DOHH2 (cell line): ENCODE measurements around the gene PACRG.

Experiments used
- H3F3A ChIP-seq: fragments of 200-600 bp; sonication (generic), shearing (Covaris generic); 2 replicates; pipeline ENCODE4 v1.6.0; 2016; ENCODE audit warnings: antibody characterized with exemption, mild to moderate bottlenecking; ENCODE audit not compliant: control insufficient read depth, insufficient read depth
- H3K27ac ChIP-seq: fragments of 200-600 bp; sonication (generic); 2 replicates; pipeline ENCODE4 v1.5.1; 2014; ENCODE audit warnings: low read depth, mild to moderate bottlenecking, low read length, moderate library complexity
- H3K27me3 ChIP-seq: fragments of 200-600 bp; sonication (generic); 2 replicates; pipeline ENCODE4 v1.6.1; 2014; ENCODE audit warnings: mild to moderate bottlenecking, low read length, mixed read lengths; ENCODE audit not compliant: control insufficient read depth
- H3K36me3 ChIP-seq: fragments of 200-600 bp; sonication (generic); 2 replicates; pipeline ENCODE4 v1.6.1; 2014; ENCODE audit warnings: mild to moderate bottlenecking, low read length, moderate library complexity, mixed read lengths; ENCODE audit not compliant: control insufficient read depth
- H3K4me1 ChIP-seq: fragments of 200-600 bp; sonication (generic); 2 replicates; pipeline ENCODE4 v1.6.1; 2014; ENCODE audit warnings: mild to moderate bottlenecking, low read length, mixed read lengths; ENCODE audit not compliant: control insufficient read depth
- H3K4me2 ChIP-seq: fragments of 200-600 bp; sonication (generic); 2 replicates; pipeline ENCODE4 v1.6.0; 2014; ENCODE audit warnings: mild to moderate bottlenecking, low read length, moderate library complexity
- H3K4me3 ChIP-seq: fragments of 200-600 bp; sonication (generic); 2 replicates; pipeline ENCODE4 v1.5.1; 2014; ENCODE audit warnings: mild to moderate bottlenecking, low read length, mixed read lengths
- H3K79me2 ChIP-seq: fragments of 200-600 bp; sonication (generic); 2 replicates; pipeline ENCODE4 v1.6.1; 2014; ENCODE audit warnings: mild to moderate bottlenecking, low read length, mixed read lengths; ENCODE audit not compliant: control insufficient read depth
- H3K9me2 ChIP-seq: fragments of 200-600 bp; sonication (generic); replicated peaks from 2 replicates; pipeline ENCODE4 v1.6.1; 2014; ENCODE audit warnings: mild to moderate bottlenecking, low read length, mixed read lengths; ENCODE audit not compliant: control insufficient read depth
- H3K9me3 ChIP-seq: fragments of 200-600 bp; sonication (generic); 2 replicates; pipeline ENCODE4 v1.6.1; 2014; ENCODE audit warnings: antibody characterized with exemption, low read length, mixed read lengths; ENCODE audit not compliant: control insufficient read depth, insufficient read depth
- H4K20me1 ChIP-seq: fragments of 200-600 bp; sonication (generic); 2 replicates; pipeline ENCODE4 v1.6.0; 2014; ENCODE audit warnings: low read depth, mild to moderate bottlenecking, antibody characterized with exemption, low read length, moderate library complexity; ENCODE audit not compliant: control insufficient read depth, insufficient read depth
- EZH2phosphoT487 ChIP-seq: fragments of 200-600 bp; sonication (generic); IDR thresholded peaks from 2 replicates; pipeline ENCODE4 v1.6.1; 2017; ENCODE audit warnings: borderline replicate concordance, mild to moderate bottlenecking, antibody characterized with exemption, low read length, moderate library complexity, mixed read lengths
- TF ChIP-seq, protein P1 (sequence below): fragments of 200-600 bp; sonication (generic); IDR thresholded peaks from one replicate; pipeline ENCODE4 v1.5.1; 2014; ENCODE audit warnings: antibody characterized with exemption, mild to moderate bottlenecking, low read depth, low read length; ENCODE audit not compliant: poor library complexity, severe bottlenecking

Gene PACRG

DNA sequence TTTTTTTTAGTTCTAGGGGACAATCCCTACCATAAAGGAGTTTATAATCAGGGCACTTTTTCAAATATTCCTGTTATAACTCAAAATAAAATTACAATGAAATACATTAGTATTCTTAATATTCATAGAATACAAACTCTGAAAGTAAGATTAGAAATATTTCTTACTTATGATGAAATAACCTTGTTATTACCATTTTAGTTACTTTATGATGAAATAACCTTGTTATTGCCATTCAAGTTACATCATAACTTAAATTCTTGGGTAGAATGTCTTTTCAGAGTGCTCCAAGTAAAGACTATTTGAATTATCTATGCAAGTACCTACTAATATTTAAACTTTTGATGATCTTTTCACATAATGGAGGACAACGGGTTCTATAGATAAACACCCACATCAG is 43.2 kb downstream of the PACRG start:
- H3K79me2 ChIP-seq: no peaks in the 10 kb centered on the region
- H3K36me3 ChIP-seq: no peaks in the 10 kb centered on the region
- H3K4me3 ChIP-seq: no peak overlapping the region
- H3K9me3 ChIP-seq: no peaks in the 10 kb centered on the region
- H3K4me1 ChIP-seq: no peaks in the 10 kb centered on the region
- no peaks in the 10 kb centered on the region for H4K20me1 ChIP-seq
- H3K27ac ChIP-seq: no peak overlapping the region
- no peak overlapping the region for H3K4me2 ChIP-seq
- TF ChIP-seq, protein P1, sequence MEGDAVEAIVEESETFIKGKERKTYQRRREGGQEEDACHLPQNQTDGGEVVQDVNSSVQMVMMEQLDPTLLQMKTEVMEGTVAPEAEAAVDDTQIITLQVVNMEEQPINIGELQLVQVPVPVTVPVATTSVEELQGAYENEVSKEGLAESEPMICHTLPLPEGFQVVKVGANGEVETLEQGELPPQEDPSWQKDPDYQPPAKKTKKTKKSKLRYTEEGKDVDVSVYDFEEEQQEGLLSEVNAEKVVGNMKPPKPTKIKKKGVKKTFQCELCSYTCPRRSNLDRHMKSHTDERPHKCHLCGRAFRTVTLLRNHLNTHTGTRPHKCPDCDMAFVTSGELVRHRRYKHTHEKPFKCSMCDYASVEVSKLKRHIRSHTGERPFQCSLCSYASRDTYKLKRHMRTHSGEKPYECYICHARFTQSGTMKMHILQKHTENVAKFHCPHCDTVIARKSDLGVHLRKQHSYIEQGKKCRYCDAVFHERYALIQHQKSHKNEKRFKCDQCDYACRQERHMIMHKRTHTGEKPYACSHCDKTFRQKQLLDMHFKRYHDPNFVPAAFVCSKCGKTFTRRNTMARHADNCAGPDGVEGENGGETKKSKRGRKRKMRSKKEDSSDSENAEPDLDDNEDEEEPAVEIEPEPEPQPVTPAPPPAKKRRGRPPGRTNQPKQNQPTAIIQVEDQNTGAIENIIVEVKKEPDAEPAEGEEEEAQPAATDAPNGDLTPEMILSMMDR: no peak
- no peak for TF ChIP-seq EZH2phosphoT487
- no peaks in the 10 kb centered on the region for H3K27me3 ChIP-seq
- no peaks in the 10 kb centered on the region for H3K9me2 ChIP-seq
- no peaks in the 10 kb centered on the region for H3F3A ChIP-seq

DNA sequence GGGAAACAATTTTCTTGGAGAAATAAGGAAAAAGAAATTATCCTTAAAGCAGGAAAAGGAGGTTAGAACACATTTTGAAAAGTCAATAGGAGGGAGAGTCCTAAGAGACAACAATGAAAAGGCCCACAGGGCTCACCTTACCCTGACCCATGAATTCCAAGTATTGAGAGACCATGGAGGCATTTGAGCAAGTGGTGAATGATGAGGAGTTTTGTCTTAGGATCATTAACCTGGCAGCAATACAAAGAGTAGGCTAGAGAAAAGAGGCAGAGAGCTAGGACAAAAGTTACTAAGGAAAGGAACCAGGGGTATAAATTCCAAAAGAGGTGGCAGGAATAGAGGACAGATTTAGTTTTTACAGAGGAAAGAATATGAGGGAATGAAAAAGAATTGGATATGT is 44.7 kb downstream of the PACRG start:
- H3K27ac ChIP-seq: no peak overlapping the region
- H3K9me3 ChIP-seq: no peaks in the 10 kb centered on the region
- TF ChIP-seq, protein P1: no peak
- TF ChIP-seq EZH2phosphoT487: no peak
- no peak overlapping the region for H3K4me2 ChIP-seq
- no peaks in the 10 kb centered on the region for H3F3A ChIP-seq
- H3K9me2 ChIP-seq: no peaks in the 10 kb centered on the region
- H3K4me1 ChIP-seq: no peaks in the 10 kb centered on the region
- H3K36me3 ChIP-seq: no peaks in the 10 kb centered on the region
- H3K4me3 ChIP-seq: no peak overlapping the region
- no peaks in the 10 kb centered on the region for H3K27me3 ChIP-seq
- H4K20me1 ChIP-seq: no peaks in the 10 kb centered on the region
- H3K79me2 ChIP-seq: no peaks in the 10 kb centered on the region

DNA sequence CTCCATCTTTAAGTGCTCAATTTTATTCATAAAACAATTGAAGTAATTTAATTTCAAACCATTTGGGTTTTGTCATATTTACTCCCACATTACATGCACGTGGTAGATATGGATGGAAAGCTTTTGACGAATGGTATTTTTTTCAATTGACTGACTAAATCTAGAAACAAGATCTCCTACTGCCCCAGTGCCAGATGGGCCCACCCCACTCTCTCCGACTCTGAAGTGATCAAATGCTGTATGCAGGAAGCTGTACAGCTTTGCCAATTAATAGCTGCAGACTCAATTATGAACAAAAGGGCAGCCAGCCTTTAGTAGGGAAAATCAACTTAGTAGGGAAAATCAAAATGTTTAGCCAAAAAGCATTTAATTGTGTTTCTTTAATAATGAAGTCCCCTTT is 46.2 kb downstream of the PACRG start:
- Histone ChIP-seq H4K20me1 (no peaks in the 10 kb centered on the region), H3K4me3 (no peak overlapping the region), H3F3A (no peaks in the 10 kb centered on the region), H3K27me3 (no peaks in the 10 kb centered on the region), H3K27ac (no peak overlapping the region), H3K79me2 (no peaks in the 10 kb centered on the region), H3K4me2 (no peak overlapping the region), H3K4me1 (no peaks in the 10 kb centered on the region), H3K9me2 (no peaks in the 10 kb centered on the region), H3K36me3 (no peaks in the 10 kb centered on the region), H3K9me3 (peaks cover 2% of the 10 kb centered on the region; the same call in 1 of the 2 replicates)
- no peak for TF ChIP-seq EZH2phosphoT487
- TF ChIP-seq, protein P1: no peak

DNA sequence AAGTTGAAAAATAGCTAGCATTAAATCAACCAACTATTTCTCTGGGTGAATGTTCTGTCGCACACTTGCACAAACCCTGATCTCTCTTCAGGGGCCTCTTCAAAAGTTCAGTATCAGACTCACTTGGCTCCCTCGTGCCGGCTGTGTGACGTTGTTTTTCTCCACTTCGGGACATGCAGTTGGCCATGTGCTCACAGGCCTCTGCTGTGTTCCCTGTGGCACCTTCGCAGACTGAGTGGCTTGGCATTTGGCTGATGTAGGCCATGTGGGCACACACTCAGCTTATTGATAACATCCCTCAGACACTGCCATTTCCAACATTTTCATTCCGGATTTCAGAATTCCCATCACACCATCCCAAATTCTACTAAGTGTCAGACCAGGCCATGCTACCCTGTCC is 49.3 kb downstream of the PACRG start:
- Histone ChIP-seq H3F3A (no peaks in the 10 kb centered on the region), H3K4me1 (no peaks in the 10 kb centered on the region), H4K20me1 (no peaks in the 10 kb centered on the region), H3K9me2 (no peaks in the 10 kb centered on the region), H3K36me3 (no peaks in the 10 kb centered on the region), H3K27ac (no peak overlapping the region), H3K4me3 (no peak overlapping the region), H3K9me3 (peaks cover 2% of the 10 kb centered on the region; the same call in 1 of the 2 replicates), H3K4me2 (no peak overlapping the region), H3K79me2 (no peaks in the 10 kb centered on the region), H3K27me3 (no peaks in the 10 kb centered on the region)
- no peak for TF ChIP-seq EZH2phosphoT487
- TF ChIP-seq, protein P1: no peak
